Ishikawa (cell line): Measurements from ENCODE around the gene DMWD.

Experiments used
- CEBPB ChIP-seq: IDR thresholded peaks from 2 replicates; pipeline ENCODE4 v1.6.1; 2012
- CREB1 ChIP-seq: IDR thresholded peaks from 2 replicates; pipeline ENCODE4 v1.6.1; 2012; ENCODE audit warnings: low read depth
- EGR1 ChIP-seq: IDR thresholded peaks from 2 replicates; pipeline ENCODE4 v1.6.1; 2012
- EP300 ChIP-seq: IDR thresholded peaks from 2 replicates; pipeline ENCODE4 v1.6.1; 2012; ENCODE audit warnings: borderline replicate concordance
- FOXM1 ChIP-seq: IDR thresholded peaks from 2 replicates; pipeline ENCODE4 v1.6.1; 2012; ENCODE audit warnings: low read depth, borderline replicate concordance
- NFIC ChIP-seq: IDR thresholded peaks from 2 replicates; pipeline ENCODE4 v1.6.1; 2012
- RAD21 ChIP-seq: IDR thresholded peaks from 2 replicates; pipeline ENCODE4 v1.6.1; 2012; ENCODE audit warnings: low read depth
- TAF1 ChIP-seq: IDR thresholded peaks from 2 replicates; pipeline ENCODE4 v1.6.1; 2012; ENCODE audit warnings: low read depth, mild to moderate bottlenecking
- TCF12 ChIP-seq: IDR thresholded peaks from 2 replicates; pipeline ENCODE4 v1.6.1; 2012; ENCODE audit warnings: low read depth
- TEAD4 ChIP-seq: IDR thresholded peaks from 2 replicates; pipeline ENCODE4 v1.6.1; 2012
- YY1 ChIP-seq: IDR thresholded peaks from 2 replicates; pipeline ENCODE4 v1.6.1; 2012; ENCODE audit warnings: low read depth
- TF ChIP-seq, protein P1 (sequence below): IDR thresholded peaks from 2 replicates; pipeline ENCODE4 v1.6.1; 2012
- TF ChIP-seq, protein P2 (sequence below): IDR thresholded peaks from 2 replicates; pipeline ENCODE4 v1.6.1; 2012; ENCODE audit warnings: low read depth, mild to moderate bottlenecking
- TF ChIP-seq, protein P3 (sequence below): IDR thresholded peaks from 2 replicates; pipeline ENCODE4 v1.6.1; 2012

DNA sequence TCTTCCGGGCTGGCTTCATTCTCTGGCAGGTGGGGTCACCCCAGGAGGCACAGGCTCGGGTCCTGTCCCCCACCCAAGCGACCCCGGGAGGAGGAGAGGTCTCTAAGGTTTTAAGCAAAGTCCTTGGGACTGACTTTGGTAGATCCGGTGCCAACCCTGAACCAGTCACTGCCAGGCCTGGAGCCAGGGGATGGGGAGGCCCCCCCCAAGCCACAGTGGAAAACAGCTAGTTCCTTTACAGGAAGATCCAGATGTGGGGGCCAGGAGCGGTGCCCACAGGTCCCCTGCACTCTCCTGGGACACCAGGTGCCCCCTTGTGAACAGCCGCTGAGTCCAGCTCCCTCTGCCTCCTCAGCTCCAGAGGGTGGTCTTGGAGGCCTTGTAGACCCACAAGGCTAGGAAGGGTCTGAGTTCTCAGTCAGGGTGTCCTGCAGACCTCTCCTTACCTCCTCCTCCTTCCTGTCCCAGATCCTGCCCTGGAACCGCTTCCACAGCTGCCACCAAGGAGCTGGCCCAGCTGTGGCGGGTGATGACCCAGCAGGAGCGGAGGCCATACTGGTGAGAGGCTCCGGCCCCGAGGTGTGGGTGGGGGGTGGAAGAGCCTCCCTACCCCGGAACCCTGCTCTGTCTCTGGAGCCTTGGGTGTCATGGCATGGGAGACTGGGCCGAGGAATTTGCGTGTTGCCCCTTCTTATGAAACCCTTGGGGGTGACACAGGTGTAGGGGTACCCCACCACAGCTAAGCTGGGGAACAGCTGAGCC, 29.6 kb downstream of the DMWD start:
- no peak for TF ChIP-seq RAD21
- no peak for TF ChIP-seq YY1
- no peak for TF ChIP-seq TCF12
- TF ChIP-seq, protein P1, sequence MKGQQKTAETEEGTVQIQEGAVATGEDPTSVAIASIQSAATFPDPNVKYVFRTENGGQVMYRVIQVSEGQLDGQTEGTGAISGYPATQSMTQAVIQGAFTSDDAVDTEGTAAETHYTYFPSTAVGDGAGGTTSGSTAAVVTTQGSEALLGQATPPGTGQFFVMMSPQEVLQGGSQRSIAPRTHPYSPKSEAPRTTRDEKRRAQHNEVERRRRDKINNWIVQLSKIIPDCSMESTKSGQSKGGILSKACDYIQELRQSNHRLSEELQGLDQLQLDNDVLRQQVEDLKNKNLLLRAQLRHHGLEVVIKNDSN = no peak
- no peak for TF ChIP-seq EGR1
- no peak for TF ChIP-seq NFIC
- TF ChIP-seq CREB1 = no peak
- TF ChIP-seq, protein P2, sequence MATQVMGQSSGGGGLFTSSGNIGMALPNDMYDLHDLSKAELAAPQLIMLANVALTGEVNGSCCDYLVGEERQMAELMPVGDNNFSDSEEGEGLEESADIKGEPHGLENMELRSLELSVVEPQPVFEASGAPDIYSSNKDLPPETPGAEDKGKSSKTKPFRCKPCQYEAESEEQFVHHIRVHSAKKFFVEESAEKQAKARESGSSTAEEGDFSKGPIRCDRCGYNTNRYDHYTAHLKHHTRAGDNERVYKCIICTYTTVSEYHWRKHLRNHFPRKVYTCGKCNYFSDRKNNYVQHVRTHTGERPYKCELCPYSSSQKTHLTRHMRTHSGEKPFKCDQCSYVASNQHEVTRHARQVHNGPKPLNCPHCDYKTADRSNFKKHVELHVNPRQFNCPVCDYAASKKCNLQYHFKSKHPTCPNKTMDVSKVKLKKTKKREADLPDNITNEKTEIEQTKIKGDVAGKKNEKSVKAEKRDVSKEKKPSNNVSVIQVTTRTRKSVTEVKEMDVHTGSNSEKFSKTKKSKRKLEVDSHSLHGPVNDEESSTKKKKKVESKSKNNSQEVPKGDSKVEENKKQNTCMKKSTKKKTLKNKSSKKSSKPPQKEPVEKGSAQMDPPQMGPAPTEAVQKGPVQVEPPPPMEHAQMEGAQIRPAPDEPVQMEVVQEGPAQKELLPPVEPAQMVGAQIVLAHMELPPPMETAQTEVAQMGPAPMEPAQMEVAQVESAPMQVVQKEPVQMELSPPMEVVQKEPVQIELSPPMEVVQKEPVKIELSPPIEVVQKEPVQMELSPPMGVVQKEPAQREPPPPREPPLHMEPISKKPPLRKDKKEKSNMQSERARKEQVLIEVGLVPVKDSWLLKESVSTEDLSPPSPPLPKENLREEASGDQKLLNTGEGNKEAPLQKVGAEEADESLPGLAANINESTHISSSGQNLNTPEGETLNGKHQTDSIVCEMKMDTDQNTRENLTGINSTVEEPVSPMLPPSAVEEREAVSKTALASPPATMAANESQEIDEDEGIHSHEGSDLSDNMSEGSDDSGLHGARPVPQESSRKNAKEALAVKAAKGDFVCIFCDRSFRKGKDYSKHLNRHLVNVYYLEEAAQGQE = no peak
- TF ChIP-seq, protein P3, sequence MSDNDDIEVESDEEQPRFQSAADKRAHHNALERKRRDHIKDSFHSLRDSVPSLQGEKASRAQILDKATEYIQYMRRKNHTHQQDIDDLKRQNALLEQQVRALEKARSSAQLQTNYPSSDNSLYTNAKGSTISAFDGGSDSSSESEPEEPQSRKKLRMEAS = no peak
- TF ChIP-seq EP300 = no peak
- no peak for TF ChIP-seq FOXM1
- TF ChIP-seq TAF1 = no peak
- no peak for TF ChIP-seq CEBPB
- no peak for TF ChIP-seq TEAD4
